GM12865 (cell line): ENCODE results near the gene LRRC4C.

Experiments
- DNase-seq: peaks from one replicate; pipeline ENCODE4 v3.0.0; 2010; ENCODE audit warnings: low read depth
- H3K4me3 ChIP-seq: 2 replicates; pipeline ENCODE4 v1.5.1; 2011; ENCODE audit warnings: mild to moderate bottlenecking, low read depth, low read length, control low read depth
- TF ChIP-seq, protein P1 (sequence below): IDR thresholded peaks from 2 replicates; pipeline ENCODE4 v1.5.1; 2011; ENCODE audit warnings: low read length, control low read depth, low read depth, inconsistent platforms; ENCODE audit not compliant: insufficient read depth; ENCODE audit errors: missing control alignments

LRRC4C gene

GRCh38 chr11:41237382-41237781 is 222.1 kb downstream of the LRRC4C start:
- no peak overlapping the region for H3K4me3 ChIP-seq
- DNase-seq = no peak
- TF ChIP-seq, protein P1, sequence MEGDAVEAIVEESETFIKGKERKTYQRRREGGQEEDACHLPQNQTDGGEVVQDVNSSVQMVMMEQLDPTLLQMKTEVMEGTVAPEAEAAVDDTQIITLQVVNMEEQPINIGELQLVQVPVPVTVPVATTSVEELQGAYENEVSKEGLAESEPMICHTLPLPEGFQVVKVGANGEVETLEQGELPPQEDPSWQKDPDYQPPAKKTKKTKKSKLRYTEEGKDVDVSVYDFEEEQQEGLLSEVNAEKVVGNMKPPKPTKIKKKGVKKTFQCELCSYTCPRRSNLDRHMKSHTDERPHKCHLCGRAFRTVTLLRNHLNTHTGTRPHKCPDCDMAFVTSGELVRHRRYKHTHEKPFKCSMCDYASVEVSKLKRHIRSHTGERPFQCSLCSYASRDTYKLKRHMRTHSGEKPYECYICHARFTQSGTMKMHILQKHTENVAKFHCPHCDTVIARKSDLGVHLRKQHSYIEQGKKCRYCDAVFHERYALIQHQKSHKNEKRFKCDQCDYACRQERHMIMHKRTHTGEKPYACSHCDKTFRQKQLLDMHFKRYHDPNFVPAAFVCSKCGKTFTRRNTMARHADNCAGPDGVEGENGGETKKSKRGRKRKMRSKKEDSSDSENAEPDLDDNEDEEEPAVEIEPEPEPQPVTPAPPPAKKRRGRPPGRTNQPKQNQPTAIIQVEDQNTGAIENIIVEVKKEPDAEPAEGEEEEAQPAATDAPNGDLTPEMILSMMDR = no peak

- TF ChIP-seq, protein P1 = no peak
- DNase-seq = no peak
- no peak overlapping the region for H3K4me3 ChIP-seq
These were observed 223.8 kb downstream of the LRRC4C start for GRCh38 chr11:41235668-41236067.

GRCh38 chr11:41225856-41226633 is 233.4 kb downstream of the LRRC4C start:
- H3K4me3 ChIP-seq = no peak overlapping the region
- no peak for DNase-seq
- TF ChIP-seq, protein P1 = no peak

DNA sequence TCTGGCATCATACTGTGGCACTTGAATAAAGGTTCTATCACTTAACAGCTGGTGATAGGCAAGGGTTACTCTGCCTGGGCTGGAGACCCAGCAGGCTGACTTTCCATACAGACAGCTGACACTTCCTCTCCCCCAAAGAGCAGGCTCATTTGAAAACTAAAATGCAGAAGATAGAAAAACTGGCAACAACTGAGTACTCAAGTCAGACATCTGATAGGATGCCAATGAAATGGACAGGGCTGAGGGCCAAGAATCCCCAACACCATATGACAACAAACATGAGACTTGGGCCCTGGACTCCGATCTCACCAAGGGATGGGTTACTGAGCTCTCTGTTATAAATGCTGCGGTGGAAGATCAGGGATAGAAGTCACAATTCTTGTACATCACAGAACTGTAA is 237.2 kb downstream of the LRRC4C start:
- TF ChIP-seq, protein P1 = no peak
- no peak overlapping the region for H3K4me3 ChIP-seq
- no peak for DNase-seq

GRCh38 chr11:41206388-41206787 is 253.1 kb downstream of the LRRC4C start:
- DNase-seq = no peak
- TF ChIP-seq, protein P1 = no peak
- no peak overlapping the region for H3K4me3 ChIP-seq

GRCh38 chr11:41201156-41201555 is 258.3 kb downstream of the LRRC4C start:
- H3K4me3 ChIP-seq = no peak overlapping the region
- TF ChIP-seq, protein P1 = peak; percentile 57
- peak; percentile 59 for DNase-seq

DNA sequence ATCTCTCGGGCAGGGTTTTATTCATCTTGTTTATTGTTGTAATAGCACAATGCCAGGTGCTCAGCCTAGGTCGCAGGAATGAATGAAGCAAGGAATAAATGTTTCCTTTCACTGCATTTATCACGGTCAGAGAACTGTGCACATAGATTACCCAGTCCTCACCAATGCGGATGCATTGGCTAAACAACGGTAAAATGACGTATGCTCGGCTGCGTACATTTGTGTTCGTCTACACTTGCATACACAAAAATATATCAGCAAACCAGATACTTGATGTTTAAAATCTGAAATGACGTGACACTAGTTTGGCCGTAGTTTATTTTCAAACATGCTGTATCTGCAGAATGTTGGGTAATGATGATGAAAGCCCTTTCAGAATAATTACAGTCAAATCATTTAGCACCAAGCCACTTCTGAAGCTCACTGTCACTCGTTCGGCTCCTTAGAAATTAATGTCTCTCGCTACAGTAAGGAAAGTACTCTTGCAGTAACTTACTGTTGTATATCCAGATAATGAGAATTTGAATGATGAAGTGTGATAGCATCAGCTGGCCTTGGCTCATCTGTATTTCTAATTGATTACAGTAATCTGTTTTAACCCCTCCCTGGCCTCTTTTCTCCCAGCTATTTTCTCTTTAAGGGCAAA is 268.9 kb downstream of the LRRC4C start:
- TF ChIP-seq, protein P1 = no peak

More for the DNA sequence above, 268.9 kb downstream of the LRRC4C start:
- H3K4me3 ChIP-seq = no peak overlapping the region
- DNase-seq = no peak
